Breast epithelium (tissue), 4 donors: ENCODE measurements around the gene PIH1D2. TPM values are rescaled to one million over a fixed set of nuclear protein-coding genes. Genes with fewer than 3 reads are reported as not detected.
"Not testable (repeated sequence)": the region's sequence is repeated elsewhere in the genome, so short reads cannot be mapped to it uniquely, and the experiment has no call there.

Experiments
- DNase-seq, 2 donors: peaks; one replicate each; pipeline ENCODE4 v3.0.0-alpha.2; 2019; ENCODE audit warnings: low spot score in 2 of 2
- H3K27ac ChIP-seq, 2 donors: fragments of 200-600 bp; sonication (generic) in 1 of 2; one replicate each; pipeline ENCODE4 v1.5.1; 2016 to 2019; ENCODE audit warnings: mild to moderate bottlenecking in 1 of 2
- H3K27me3 ChIP-seq, 2 donors: fragments of 200-600 bp; sonication (generic) in 1 of 2; one replicate each; pipeline versions ENCODE4 v1.5.1 to v1.6.0; 2017 to 2019; ENCODE audit warnings: control low read depth in 1 of 2, mild to moderate bottlenecking in 1 of 2
- H3K36me3 ChIP-seq: fragments of 200-600 bp; one replicate; pipeline ENCODE4 v1.5.1; 2019
- H3K4me1 ChIP-seq, 2 donors: fragments of 200-600 bp; sonication (generic); one replicate each; pipeline ENCODE4 v1.5.1; 2016 to 2019; ENCODE audit warnings: control low read depth in 1 of 2
- H3K4me3 ChIP-seq, 3 donors: fragments of 200-600 bp; sonication (generic); 1 replicate in 2 of 3; 2 replicates in 1 of 3; pipeline ENCODE4 v1.5.1; 2016 to 2019; ENCODE audit warnings: mild to moderate bottlenecking in 3 of 3, moderate library complexity in 2 of 3
- H3K9me3 ChIP-seq, 2 donors: fragments of 200-600 bp; sonication (generic) in 1 of 2; one replicate each; pipeline ENCODE4 v1.5.1; 2016 to 2019; ENCODE audit warnings: control low read depth in 1 of 2
- POLR2A ChIP-seq: fragments of 450-650 bp; IDR thresholded peaks from one replicate; pipeline ENCODE4 v1.6.1; 2016; ENCODE audit warnings: antibody characterized with exemption, mild to moderate bottlenecking, moderate library complexity
- POLR2AphosphoS5 ChIP-seq, 3 donors: sonication (generic); formaldehyde crosslinking; IDR thresholded peaks; one replicate each; pipeline ENCODE4 v1.6.1; 2017; ENCODE audit warnings: antibody characterized with exemption in 3 of 3
- intact Hi-C: fragments of 100-400 bp; cut with DNase I; formaldehyde crosslinking; loops from one replicate; pipeline ENCODE4 v1.15.1; 2023; ENCODE audit warnings: low total_unique reads
- total RNA-seq, 3 donors: library from RNA; depleted of rRNA; stranded (reverse); fragments of >200 nt; gene quantifications; one replicate each; pipeline ENCODE4 v1.1.0, GENCODE V29; 2016
- TF ChIP-seq, protein P1 (sequence below), 3 donors: fragments of 450-650 bp; IDR thresholded peaks; one replicate each; pipeline ENCODE4 v1.5.1; 2016 to 2017; ENCODE audit warnings: antibody characterized with exemption in 3 of 3, mild to moderate bottlenecking in 3 of 3, moderate library complexity in 3 of 3

Gene PIH1D2
- total RNA-seq, 3 donors from 2014 or later = 1.3 to 5.4 (median 3.3) TPM

DNA sequence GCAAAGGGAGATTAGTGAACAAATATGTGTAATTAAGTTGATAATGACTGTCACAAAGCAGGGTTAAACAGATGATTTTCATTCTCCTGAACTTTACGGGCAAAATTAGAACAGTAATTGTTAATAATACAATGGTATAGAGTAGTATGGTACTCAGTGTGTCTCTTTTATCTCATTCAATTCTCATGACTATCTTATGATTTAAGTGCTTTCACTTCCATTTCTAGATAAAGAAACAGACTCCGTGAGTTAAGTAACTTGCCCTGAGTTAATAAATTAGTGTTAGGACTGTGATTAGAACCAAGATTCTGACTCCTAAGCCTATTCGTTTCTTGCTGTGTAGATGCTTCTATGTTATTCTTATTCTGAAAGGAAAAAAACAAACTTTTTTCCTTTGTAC, 22.0 kb downstream of the PIH1D2 start:
- H3K27me3 ChIP-seq = no peaks in the 10 kb centered on the region
- no peak for TF ChIP-seq POLR2A
- H3K4me3 ChIP-seq = no peak overlapping the region
- H3K9me3 ChIP-seq = no peaks in the 10 kb centered on the region
- H3K36me3 ChIP-seq = no peaks in the 10 kb centered on the region
- no peak overlapping the region for H3K27ac ChIP-seq
- DNase-seq = no peak
- H3K4me1 ChIP-seq = no peaks in the 10 kb centered on the region
- intact Hi-C loops = no loop called here

DNA sequence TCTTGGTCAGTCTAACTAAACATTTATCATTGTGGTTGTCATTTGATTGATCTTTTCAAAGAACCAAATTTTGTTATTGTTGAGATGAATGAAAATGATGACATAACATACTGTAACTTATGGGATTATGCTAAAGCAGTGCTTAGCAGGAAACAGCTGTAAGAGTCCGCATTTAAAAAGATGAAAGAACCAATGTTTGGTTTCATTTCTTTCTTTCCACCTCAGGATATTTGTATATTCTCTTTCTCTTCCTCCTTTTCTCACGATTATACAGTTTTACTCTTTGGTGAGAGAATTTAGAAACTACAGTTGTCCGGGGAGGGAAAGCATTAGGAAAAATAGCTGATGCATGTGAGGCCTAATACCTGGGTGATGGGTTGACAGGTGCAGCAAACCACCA, 23.1 kb downstream of the PIH1D2 start:
- no peaks in the 10 kb centered on the region for H3K4me1 ChIP-seq
- H3K27me3 ChIP-seq = no peaks in the 10 kb centered on the region
- TF ChIP-seq POLR2A = no peak
- no peak for TF ChIP-seq POLR2AphosphoS5 (IDR thresholded peaks at IDR 0.05)
- TF ChIP-seq, protein P1, sequence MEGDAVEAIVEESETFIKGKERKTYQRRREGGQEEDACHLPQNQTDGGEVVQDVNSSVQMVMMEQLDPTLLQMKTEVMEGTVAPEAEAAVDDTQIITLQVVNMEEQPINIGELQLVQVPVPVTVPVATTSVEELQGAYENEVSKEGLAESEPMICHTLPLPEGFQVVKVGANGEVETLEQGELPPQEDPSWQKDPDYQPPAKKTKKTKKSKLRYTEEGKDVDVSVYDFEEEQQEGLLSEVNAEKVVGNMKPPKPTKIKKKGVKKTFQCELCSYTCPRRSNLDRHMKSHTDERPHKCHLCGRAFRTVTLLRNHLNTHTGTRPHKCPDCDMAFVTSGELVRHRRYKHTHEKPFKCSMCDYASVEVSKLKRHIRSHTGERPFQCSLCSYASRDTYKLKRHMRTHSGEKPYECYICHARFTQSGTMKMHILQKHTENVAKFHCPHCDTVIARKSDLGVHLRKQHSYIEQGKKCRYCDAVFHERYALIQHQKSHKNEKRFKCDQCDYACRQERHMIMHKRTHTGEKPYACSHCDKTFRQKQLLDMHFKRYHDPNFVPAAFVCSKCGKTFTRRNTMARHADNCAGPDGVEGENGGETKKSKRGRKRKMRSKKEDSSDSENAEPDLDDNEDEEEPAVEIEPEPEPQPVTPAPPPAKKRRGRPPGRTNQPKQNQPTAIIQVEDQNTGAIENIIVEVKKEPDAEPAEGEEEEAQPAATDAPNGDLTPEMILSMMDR (IDR thresholded peaks at IDR 0.05) = no peak
- H3K36me3 ChIP-seq = no peaks in the 10 kb centered on the region
- H3K4me3 ChIP-seq = no peak overlapping the region
- H3K9me3 ChIP-seq = no peaks in the 10 kb centered on the region
- DNase-seq = no peak
- H3K27ac ChIP-seq = no peak overlapping the region
- intact Hi-C loops = no loop called here

DNA sequence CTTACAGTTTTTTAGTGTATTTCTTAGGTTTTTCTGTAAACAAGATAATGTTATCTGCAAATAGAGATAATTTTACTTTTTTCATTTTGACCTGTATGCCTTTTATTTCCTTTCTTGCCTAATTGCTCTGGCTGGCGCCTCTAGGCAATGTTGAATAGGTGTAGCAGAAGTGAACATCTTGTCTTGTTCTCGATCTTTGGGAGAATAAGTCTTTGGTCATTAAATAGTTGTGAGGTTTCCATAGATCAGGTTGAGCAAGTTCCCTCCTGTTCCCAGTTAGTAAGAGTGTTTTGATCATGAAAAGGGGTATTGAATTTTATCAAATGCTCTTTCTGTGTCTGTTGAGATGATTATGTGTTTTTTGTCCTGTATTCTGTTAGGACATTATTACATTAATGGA, 24.0 kb downstream of the PIH1D2 start:
- Histone ChIP-seq H3K27ac (no peak overlapping the region), H3K4me1 (no peaks in the 10 kb centered on the region), H3K27me3 (no peaks in the 10 kb centered on the region), H3K4me3 (no peak overlapping the region), H3K9me3 (no peaks in the 10 kb centered on the region), H3K36me3 (no peaks in the 10 kb centered on the region)
- no peak for DNase-seq
- intact Hi-C loops = no loop called here
- TF ChIP-seq POLR2A (no peak), POLR2AphosphoS5 (IDR thresholded peaks at IDR 0.05) (no peak)
- TF ChIP-seq, protein P1 (IDR thresholded peaks at IDR 0.05) = no peak

DNA sequence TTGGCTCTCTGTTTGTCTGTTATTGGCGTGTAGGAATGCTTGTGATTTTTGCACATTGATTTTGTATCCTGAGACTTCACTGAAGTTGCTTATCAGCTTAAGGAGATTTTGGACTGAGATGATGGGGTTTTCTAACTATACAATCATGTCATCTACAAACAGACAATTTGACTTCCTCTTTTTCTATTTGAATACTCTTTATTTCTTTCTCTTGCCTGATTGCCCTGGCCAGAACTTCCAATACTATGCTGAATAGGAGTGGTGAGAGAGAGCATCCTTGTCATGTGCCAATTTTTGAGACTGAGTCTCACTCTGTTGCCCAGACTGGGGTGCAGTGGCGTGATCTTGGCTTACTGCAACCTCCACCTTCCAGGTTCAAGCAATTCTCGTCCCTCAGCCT, 25.6 kb downstream of the PIH1D2 start:
- H3K27ac ChIP-seq, H3K36me3 ChIP-seq, H3K27me3 ChIP-seq, H3K4me3 ChIP-seq, H3K9me3 ChIP-seq, intact Hi-C loops, H3K4me1 ChIP-seq, DNase-seq: not testable (repeated sequence)

DNA sequence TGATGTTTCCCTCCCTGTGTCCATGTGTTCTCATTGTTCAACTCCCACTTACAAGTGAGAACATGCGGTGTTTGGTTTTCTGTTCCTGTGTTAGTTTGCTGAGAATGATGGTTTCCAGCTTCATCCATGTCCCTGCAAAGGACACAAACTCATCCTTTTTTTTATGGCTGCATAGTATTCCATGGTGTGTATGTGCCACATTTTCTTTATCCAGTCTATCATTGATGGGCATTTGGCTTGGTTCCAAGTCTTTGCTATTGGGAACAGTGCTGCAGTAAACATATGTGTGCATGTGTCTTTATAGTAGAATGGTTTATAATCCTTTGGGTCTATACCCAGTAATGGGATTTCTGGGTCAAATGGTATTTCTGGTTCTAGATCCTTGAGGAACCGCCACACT, 27.2 kb downstream of the PIH1D2 start:
- H3K27ac ChIP-seq, H3K27me3 ChIP-seq, H3K36me3 ChIP-seq, DNase-seq, H3K4me1 ChIP-seq, H3K4me3 ChIP-seq, intact Hi-C loops, H3K9me3 ChIP-seq: not testable (repeated sequence)

DNA sequence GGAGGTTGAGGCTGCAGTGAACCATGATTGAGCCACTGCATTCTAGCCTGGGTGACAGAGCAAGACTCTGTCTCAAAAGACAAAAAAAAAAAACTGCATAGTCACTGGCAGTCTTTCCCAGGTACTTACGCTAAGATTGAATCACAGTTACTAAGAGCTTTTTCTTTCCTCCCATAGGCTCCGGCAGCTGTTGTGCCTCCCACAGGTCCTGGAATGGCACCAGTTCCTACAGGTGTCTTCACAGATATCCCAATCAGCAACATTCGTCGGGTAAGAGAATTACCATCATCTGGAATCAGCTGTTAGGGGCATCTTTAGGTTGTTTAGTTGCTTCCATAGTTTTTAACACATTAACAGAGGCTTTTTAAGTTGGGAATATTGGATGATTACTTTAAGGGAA, 28.9 kb downstream of the PIH1D2 start:
- Histone ChIP-seq H3K9me3 (no peaks in the 10 kb centered on the region), H3K27ac (no peak overlapping the region), H3K4me3 (no peak overlapping the region), H3K27me3 (no peaks in the 10 kb centered on the region), H3K4me1 (no peaks in the 10 kb centered on the region), H3K36me3 (no peaks in the 10 kb centered on the region)
- no peak for TF ChIP-seq POLR2AphosphoS5 (IDR thresholded peaks at IDR 0.05)
- TF ChIP-seq POLR2A = no peak
- TF ChIP-seq, protein P1 (IDR thresholded peaks at IDR 0.05) = no peak
- intact Hi-C loops = no loop called here
- no peak for DNase-seq

DNA sequence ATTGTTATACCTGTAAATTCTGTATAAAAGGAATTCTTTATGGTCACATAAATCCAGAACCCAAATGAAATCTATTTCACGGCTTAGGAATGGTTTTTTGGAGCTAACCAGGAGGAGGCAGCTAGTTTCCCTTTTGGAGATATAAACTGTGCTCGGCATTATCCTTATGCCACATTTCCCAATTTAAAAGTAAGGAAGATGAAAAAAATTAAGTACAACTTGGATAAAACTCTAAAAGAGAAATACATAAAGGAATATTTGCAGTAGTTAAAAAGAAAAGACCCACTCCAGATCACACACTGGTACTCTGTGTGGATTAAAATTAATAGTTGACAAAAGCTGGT, 30.9 kb downstream of the PIH1D2 start:
- Histone ChIP-seq H3K27ac (peak overlapping the region in 1 of 2 donors; percentile 75), H3K4me3 (no peak overlapping the region), H3K27me3 (no peaks in the 10 kb centered on the region), H3K4me1 (no peaks in the 10 kb centered on the region), H3K9me3 (no peaks in the 10 kb centered on the region), H3K36me3 (no peaks in the 10 kb centered on the region)
- TF ChIP-seq, protein P1 (IDR thresholded peaks at IDR 0.05) = no peak
- TF ChIP-seq POLR2AphosphoS5 (IDR thresholded peaks at IDR 0.05) (no peak), POLR2A (no peak)
- DNase-seq = no peak
- intact Hi-C loops = no loop called here
